K562 (cell line): ENCODE results near the gene MATN4. TPM values are rescaled to one million over a fixed set of nuclear protein-coding genes. Genes with fewer than 3 reads are reported as not detected.
A peak's percentile ranks its signal among the peaks of the same experiment; 100 is the strongest.

Experiments
- IRF9 ChIP-seq: fragments of 450-650 bp; IDR thresholded peaks from 2 replicates; pipeline ENCODE4 v1.6.1; 2016; ENCODE audit warnings: missing biosample characterization, missing genetic modification characterization
- KDM5B ChIP-seq: fragments of 200-600 bp; sonication (generic); IDR thresholded peaks from 2 replicates; pipeline ENCODE4 v1.6.1; 2012; ENCODE audit warnings: low read depth, mild to moderate bottlenecking, moderate library complexity, low read length, control low read depth, inconsistent platforms; ENCODE audit not compliant: insufficient replicate concordance
- NCOA4 ChIP-seq: fragments of 450-650 bp; IDR thresholded peaks from 2 replicates; pipeline ENCODE4 v1.6.1; 2018; ENCODE audit warnings: mild to moderate bottlenecking; ENCODE audit not compliant: partially characterized antibody
- SOX6 ChIP-seq: fragments of 450-650 bp; IDR thresholded peaks from 2 replicates; pipeline ENCODE4 v1.6.1; 2014; ENCODE audit warnings: mild to moderate bottlenecking
- TEAD2 ChIP-seq: fragments of 450-650 bp; IDR thresholded peaks from 2 replicates; pipeline ENCODE4 v1.6.1; 2016; ENCODE audit warnings: missing genetic modification characterization, control low read depth, missing compliant biosample characterization
- ZHX1 ChIP-seq: fragments of 150-350 bp; conservative IDR thresholded peaks from 2 replicates; pipeline ENCODE4 v1.6.1; 2014; ENCODE audit warnings: low read length
- ZNF408 ChIP-seq: fragments of 250-450 bp; sonication (Bioruptor Pico); IDR thresholded peaks from 2 replicates; pipeline ENCODE4 v1.4.0; 2020; ENCODE audit warnings: low read depth, mild to moderate bottlenecking, moderate library complexity
- ZNF41 ChIP-seq: fragments of 250-450 bp; sonication (Bioruptor Pico); conservative IDR thresholded peaks from 2 replicates; pipeline ENCODE4 v1.4.0; 2020; ENCODE audit warnings: mild to moderate bottlenecking
- ZNF445 ChIP-seq: fragments of 250-450 bp; sonication (Bioruptor Pico); IDR thresholded peaks from 2 replicates; pipeline ENCODE4 v1.4.0; 2020; ENCODE audit warnings: low read depth, mild to moderate bottlenecking, moderate library complexity
- ZNF592 ChIP-seq: fragments of 450-650 bp; IDR thresholded peaks from 2 replicates; pipeline ENCODE4 v1.6.1; 2017; ENCODE audit warnings: antibody characterized with exemption, mild to moderate bottlenecking
- polyA plus RNA-seq, 8 experiments: library from polyadenylated mRNA; depleted of rRNA in 4 of 8; stranded (reverse) in 5 of 8; unstranded in 3 of 8; fragments of >200 nt; fragmentation: Nextera tagmentation in 2 of 8; fragmentation: Illumina TruSeq in 1 of 8; extraction: Ambion mirVana in 2 of 8; extraction: Trizol in 1 of 8; gene quantifications; 2 replicates each; pipeline versions ENCODE4 v1.2.1 to v1.2.3, GENCODE V29; 2011 to 2014; ENCODE audit warnings: inconsistent platforms in 1 of 8, missing spikeins in 1 of 8
- total RNA-seq, 7 experiments: library from RNA; depleted of rRNA in 6 of 7; stranded (reverse); fragments of >200 nt in 6 of 7; fragmentation: Illumina TruSeq in 2 of 7; extraction: Trizol in 2 of 7; gene quantifications; 2 replicates each; pipeline versions ENCODE4 v1.2.1 to v1.2.3, GENCODE V29; 2011 to 2021; ENCODE audit warnings: low replicate concordance in 1 of 7
- TF ChIP-seq, protein P1 (sequence below), 2 experiments: fragments of 450-650 bp; formaldehyde crosslinking in 1 of 2; IDR thresholded peaks; 2 replicates each; pipeline versions ENCODE4 v1.4.0 to v1.6.1; 2014 to 2020; ENCODE audit warnings: mild to moderate bottlenecking in 2 of 2, borderline replicate concordance in 1 of 2, low read depth in 1 of 2

Gene MATN4
- total and polyA plus RNA-seq, 9 of the 15 experiments (the other 6 are each of a cell fraction or from before 2014, with no cell fraction given) = 0.09 TPM; not detected in 8

DNA sequence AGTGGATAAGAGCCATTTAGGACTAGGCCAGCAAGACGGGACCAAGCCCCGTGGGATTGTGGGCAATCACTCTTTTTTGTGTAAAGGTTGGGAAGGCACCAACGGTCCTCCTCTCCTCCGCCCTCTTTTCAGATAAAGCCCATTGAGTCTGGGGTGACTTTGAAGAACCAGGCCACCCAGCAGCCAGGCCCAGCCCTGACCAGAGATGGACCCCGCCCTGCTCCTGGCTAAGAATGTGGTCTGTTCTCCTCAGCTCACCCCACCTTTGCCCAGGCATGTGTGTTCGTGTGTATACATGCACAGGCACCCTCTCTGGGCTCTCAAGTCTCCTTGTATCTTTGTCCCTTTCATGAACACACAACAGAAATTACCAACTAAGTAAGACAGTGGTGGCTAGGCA lies 31.0 kb upstream of the MATN4 start (continued):
- TF ChIP-seq ZNF592 = peak; percentile 78
- TF ChIP-seq, protein P1, sequence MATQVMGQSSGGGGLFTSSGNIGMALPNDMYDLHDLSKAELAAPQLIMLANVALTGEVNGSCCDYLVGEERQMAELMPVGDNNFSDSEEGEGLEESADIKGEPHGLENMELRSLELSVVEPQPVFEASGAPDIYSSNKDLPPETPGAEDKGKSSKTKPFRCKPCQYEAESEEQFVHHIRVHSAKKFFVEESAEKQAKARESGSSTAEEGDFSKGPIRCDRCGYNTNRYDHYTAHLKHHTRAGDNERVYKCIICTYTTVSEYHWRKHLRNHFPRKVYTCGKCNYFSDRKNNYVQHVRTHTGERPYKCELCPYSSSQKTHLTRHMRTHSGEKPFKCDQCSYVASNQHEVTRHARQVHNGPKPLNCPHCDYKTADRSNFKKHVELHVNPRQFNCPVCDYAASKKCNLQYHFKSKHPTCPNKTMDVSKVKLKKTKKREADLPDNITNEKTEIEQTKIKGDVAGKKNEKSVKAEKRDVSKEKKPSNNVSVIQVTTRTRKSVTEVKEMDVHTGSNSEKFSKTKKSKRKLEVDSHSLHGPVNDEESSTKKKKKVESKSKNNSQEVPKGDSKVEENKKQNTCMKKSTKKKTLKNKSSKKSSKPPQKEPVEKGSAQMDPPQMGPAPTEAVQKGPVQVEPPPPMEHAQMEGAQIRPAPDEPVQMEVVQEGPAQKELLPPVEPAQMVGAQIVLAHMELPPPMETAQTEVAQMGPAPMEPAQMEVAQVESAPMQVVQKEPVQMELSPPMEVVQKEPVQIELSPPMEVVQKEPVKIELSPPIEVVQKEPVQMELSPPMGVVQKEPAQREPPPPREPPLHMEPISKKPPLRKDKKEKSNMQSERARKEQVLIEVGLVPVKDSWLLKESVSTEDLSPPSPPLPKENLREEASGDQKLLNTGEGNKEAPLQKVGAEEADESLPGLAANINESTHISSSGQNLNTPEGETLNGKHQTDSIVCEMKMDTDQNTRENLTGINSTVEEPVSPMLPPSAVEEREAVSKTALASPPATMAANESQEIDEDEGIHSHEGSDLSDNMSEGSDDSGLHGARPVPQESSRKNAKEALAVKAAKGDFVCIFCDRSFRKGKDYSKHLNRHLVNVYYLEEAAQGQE (IDR thresholded peaks at IDR 0.05; ENCODE audit: borderline replicate concordance) = no peak
- TF ChIP-seq, protein P1 (CRISPR knock-in tag; IDR thresholded peaks at IDR 0.05; ENCODE audit: low read depth) = no peak
- TF ChIP-seq ZNF445 (CRISPR knock-in tag) = no peak
- TF ChIP-seq KDM5B = no peak
- TF ChIP-seq ZNF41 (CRISPR knock-in tag) = no peak
- no peak for TF ChIP-seq NCOA4
- no peak for TF ChIP-seq ZNF408 (CRISPR knock-in tag)
- no peak for TF ChIP-seq ZHX1
- TF ChIP-seq IRF9 (tag) = no peak
- no peak for TF ChIP-seq TEAD2 (tag)
- no peak for TF ChIP-seq SOX6
